HG03175 (cell line): ENCODE measurements around the gene TMCC3.

Experiments
- ATAC-seq: cut with Tn5 transposase; IDR thresholded peaks from one replicate; pipeline ENCODE4 v1.9.1; 2021; ENCODE audit warnings: mild to moderate bottlenecking, moderate library complexity; ENCODE audit not compliant: unreplicated experiment

TMCC3 gene

DNA sequence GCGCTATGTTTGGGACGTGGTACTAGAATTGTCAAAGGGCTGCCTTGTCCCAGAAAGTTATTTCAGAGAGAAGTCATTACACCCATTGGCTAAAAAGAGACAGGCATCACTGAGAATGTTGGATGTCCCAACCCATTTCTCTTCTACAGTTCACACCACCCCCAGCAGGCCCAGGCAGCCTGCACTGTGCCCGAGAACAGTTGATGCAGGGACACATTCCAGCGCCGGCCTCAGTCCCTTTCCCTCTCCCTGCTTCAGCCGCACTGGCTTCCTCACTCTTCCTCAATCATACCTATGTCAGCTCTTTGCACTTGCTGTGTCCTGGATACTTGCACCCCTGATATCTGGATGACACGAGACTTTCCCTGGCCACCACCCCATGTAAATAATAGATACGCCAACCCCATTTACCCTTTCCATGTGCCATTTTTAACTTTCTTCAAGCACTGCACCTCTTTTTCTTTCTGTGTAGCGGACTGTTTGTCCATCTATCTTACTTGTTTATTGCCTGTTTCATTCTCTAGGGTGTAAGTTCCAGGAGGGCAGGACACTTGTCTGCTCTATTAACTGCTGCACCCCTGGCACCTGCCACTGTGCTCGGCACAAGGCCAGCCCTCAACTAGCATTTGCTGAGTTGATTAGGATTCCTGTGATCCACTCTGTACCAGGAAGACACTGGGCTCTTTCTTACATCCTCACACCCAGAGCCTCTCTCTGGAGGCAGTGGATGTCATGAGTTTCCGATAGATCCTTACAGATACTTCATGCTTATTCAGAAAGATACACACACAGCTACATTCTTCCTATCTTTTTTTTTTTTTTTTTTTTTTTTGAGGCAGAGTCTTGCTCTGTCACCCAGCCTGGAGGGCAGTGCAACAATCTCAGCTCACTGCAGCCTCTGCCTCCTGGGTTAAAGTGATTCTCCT, 114.1 kb downstream of the TMCC3 start:
- ATAC-seq: no peak

DNA sequence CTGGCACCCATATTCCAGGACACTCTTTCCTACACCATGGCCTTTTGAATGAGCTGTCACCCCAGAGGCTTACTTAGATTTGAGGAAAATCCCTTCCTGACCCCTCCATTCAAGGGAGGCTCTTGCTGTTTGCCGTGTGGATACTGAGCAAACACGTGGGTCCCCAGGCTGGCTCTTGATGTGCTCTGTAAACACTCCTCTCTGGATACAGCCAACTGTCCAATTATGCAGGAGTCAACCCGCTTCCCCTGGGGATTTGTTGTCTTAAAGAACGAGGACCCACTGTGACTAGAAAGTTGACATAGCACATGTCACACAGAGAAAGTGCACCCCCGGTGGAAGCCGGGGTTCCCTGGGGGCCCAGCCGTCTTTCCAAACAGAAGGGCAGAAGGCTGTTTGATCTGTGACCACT, 114.8 kb downstream of the TMCC3 start:
- no peak for ATAC-seq

DNA sequence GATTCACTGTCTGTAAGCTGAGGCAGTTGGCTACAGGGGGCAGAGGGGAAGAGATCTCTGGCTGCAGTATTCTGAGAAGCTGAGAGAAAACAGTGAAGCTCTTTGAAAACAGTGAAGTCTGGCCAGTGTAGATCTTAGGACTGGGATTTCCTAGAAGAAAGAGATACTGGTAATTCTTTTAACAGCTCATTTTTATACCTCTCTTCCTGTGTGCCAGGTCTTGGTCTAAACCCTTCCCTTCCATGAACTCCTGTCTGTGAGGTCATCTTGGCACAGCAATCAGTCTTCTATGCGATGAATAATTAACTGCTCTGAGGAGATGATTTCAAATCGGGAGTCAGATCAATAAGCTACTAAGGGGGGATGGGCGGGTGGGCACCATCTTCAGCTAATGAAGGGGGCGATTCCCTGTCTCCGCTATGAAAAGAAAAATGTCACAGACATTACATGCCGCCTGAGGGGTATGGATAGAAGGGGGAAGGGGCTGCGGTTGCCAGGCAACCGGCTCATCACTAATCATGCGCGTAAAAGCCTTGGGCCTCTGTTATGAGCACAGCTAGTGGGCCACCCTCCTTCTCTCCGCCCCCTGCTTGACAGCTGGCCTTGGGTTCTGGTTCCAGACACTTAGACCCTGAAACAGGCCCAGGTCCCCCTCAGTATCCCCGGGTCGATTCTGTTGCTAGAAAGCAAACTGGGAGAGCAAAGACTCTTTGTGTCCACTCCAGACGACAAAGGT, 115.4 kb downstream of the TMCC3 start:
- no peak for ATAC-seq

DNA sequence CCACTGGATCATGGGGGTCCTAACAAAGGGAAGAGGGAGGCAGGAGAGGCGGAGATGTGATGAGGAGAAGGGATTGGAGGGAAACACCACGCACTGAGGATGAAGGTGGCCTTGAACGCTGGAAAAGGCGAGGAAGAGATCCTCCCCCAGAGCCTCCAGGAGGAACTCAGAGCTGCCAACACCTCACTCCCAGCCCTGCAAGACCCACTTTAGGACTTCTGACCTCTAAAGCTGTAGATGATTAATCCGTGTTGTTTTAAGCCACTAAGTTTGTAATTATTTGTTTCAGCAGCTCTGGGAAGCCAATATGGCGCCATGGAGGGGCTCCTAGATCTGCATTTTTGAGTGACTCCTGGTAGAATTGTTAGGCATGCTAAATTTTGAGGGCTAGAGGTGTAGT, 116.1 kb downstream of the TMCC3 start:
- ATAC-seq: no peak

DNA sequence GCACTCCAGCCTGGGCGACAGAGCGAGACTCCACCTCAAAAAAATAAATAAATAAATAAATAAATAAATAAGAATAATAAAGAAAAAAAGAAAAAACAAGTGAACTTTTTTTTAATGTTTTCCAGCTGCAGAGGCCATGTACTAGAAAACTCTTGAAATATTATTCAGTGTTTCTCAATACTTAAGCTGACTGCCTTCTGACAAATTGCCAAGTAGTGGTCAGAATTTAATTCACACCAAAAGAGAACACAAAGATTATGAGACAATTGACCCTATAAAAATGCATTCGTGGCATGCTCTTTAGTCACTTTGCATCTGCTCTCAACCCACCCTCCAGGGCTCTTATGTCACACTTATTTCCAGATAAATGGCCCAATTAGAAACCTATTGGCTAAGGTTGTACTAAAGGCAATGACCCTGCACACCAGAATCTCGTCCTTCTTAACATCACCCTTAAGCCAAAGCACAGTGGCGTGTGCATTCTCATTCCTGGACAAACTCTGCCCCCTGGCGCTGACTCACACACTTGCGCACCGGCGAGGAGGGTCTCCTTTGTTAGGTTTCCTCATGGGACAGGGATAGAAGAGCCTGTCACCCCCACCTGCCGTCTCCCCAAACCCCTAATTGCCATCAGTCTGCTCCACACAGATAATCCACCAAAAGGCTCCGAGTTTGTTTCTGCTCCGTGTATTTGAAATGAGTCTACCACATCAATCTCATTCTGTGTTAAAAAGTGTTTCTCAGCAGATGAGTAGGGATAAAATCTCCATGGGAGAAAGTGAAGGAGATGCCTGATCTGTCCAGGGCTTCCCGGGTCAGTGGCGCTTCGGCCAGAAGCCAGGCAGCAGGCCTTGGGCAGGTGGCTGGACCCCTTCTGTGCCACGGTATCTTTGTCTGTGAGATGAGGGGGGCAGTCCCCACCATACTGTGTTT, 117.6 kb downstream of the TMCC3 start:
- peak; percentile 82 for ATAC-seq

DNA sequence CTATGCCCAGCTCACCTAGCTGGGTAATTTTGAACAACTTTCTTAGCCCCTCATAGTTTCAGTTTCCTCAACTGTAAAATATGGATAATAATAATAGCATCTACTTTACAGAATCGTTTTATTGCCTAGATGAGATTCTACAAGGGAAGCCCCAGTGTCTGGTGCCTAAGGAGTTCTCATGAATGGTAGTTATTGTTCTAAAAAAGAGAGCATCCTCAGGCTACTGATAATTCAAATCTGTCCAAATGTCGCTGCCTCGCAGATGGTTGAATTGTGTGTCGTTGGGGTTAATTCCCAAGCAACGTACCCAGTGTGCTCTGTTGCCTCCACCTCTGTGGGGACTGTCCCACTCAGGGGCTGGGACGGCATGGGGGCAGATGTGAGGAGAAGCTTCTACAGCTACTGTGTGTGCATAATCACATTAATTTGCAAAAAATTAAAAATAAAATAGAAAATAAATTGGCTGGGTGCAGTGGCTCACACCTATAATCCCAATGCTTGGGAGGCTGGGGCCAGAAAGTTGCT, 119.1 kb downstream of the TMCC3 start:
- no peak for ATAC-seq

DNA sequence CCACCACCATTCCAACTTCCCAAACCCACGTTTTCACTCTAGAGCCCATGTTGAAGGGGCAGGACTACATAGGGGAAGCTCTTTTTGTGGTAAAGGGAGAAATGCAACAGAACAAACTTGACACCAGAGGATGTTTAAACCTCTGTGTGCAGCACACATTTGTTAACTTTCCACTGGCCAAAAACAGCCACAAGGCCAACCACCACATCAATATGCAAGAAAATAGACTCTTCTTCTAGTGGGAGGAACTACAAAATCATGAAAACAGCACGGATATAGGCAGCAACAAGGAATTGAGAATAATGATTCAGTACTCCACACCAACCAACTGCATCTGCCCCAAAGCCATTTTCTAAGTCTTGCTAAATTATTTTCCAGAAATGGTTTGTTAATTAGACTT, 124.4 kb downstream of the TMCC3 start:
- peak; percentile 39 for ATAC-seq
